Measurements from ENCODE around the gene RB1. TPM values are rescaled to one million over a fixed set of nuclear protein-coding genes. Genes with fewer than 3 reads are reported as not detected.

The RB1 gene
- total and polyA plus RNA-seq, 7 experiments from 2014 or later = 12.1 to 37.1 (median 18.5) TPM

DNA sequence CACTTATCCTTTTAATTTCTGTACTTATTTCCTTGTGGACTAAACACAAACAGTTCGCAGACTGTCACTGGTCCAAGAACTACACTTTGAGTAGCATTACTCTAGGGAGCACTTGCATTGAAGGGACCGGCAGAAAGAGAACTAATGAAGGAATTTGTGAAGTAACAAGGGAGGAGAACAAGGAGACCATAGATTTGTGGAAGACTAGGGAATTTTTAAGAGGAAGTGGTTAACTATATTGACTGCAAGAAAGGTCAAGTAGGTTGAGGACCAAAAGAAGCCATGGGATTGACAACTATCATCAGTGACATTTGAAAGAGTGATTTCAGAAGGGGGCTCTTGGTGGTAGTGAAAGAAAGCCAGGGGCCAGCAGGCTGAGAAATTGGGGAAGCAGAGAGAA lies 4.0 kb upstream of the RB1 start:
- Histone ChIP-seq H3K36me3 (ENCODE audit: control insufficient read depth in 2 of 3, insufficient read depth in 3 of 3, low read length in 3 of 3) (no peaks in the 10 kb centered on the region), H3K4me3 (ENCODE audit: low read length) (no peak overlapping the region), H3K4me1 (ENCODE audit: control insufficient read depth in 2 of 2, insufficient read depth in 2 of 2, low read length in 2 of 2) (peaks cover 0 to 4% of the 10 kb centered on the region in 2 donors), H3K27me3 (ENCODE audit: control insufficient read depth in 2 of 2, insufficient read depth in 2 of 2, low read length in 2 of 2) (no peaks in the 10 kb centered on the region), H3K9me3 (ENCODE audit: control insufficient read depth in 2 of 3, low read length in 3 of 3) (no peaks in the 10 kb centered on the region), H3K27ac (ENCODE audit: low read depth, low read length) (no peak overlapping the region)
- H3K4me1 Mint-ChIP-seq = peaks cover 8 to 16% (median 14%) of the 10 kb centered on the region in 7 donors
- H3K36me3 Mint-ChIP-seq = peaks cover 0 to 21% (median 4%) of the 10 kb centered on the region in 5 donors
- ATAC-seq (no peak), DNase-seq (no peak)
- POLR2A ChIA-PET = interaction anchor here (1.1 to 1.4 kb wide), 2 partner anchors 17 to 205 kb away, joined by 3 to 4 read pairs; partner anchors contain the start of gene MED4
- no peaks in the 10 kb centered on the region for H3K27me3 Mint-ChIP-seq
- CTCF ChIA-PET = no interaction called here
- H3K27ac Mint-ChIP-seq = peak overlapping the region in 3 of 9 donors; percentile 14 to 32 (median 26)
- peaks cover 0 to 2% (median 0%) of the 10 kb centered on the region in 11 donors for H3K9me3 Mint-ChIP-seq
- H3K4me3 Mint-ChIP-seq = no peak overlapping the region
- intact Hi-C loops (cut with micrococcal nuclease) = no loop called here

DNA sequence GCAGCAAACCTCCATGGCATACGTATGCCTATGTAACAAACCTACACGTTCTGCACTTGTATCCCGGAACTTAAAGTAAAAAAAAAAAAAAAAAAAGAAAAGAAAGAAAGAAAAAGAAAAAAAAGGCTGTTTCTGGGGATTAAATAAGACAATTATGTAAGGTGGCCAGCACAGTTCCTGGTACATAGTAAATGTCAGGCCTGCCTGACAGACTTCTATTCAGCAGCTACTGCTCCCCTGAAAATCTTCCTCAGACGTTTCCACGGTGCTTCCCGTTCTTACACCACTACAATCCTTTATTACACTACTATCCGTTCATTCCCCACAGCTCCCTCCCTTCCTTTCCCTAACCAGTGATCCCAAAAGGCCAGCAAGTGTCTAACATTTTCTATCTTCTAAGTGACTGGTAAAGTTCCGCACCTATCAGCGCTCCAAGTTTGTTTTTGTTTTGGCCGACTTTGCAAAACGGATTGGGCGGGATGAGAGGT lies 636 bp upstream of the RB1 start:
- peak overlapping the region; percentile 99 for H3K27ac ChIP-seq (ENCODE audit: low read depth, low read length)
- peak overlapping the region; percentile 76 to 99 (median 94) for H3K4me3 Mint-ChIP-seq
- H3K27me3 Mint-ChIP-seq = no peaks in the 10 kb centered on the region
- H3K36me3 Mint-ChIP-seq = peaks cover 0 to 25% (median 5%) of the 10 kb centered on the region in 5 donors
- peak overlapping the region; percentile 85 for H3K4me3 ChIP-seq (ENCODE audit: low read length)
- peaks cover 0 to 4% (median 0%) of the 10 kb centered on the region in 11 donors for H3K9me3 Mint-ChIP-seq
- H3K9me3 ChIP-seq (ENCODE audit: control insufficient read depth in 2 of 3, low read length in 3 of 3) = no peaks in the 10 kb centered on the region
- H3K36me3 ChIP-seq (ENCODE audit: control insufficient read depth in 2 of 3, insufficient read depth in 3 of 3, low read length in 3 of 3) = no peaks in the 10 kb centered on the region
- DNase-seq (no peak), ATAC-seq (peak; percentile 4)
- H3K4me1 Mint-ChIP-seq = peaks cover 16 to 43% (median 40%) of the 10 kb centered on the region in 7 donors
- H3K27ac Mint-ChIP-seq = peak overlapping the region; percentile 93 to 98 (median 96)
- intact Hi-C loops (cut with micrococcal nuclease) = loop anchor here (1.0 to 10.0 kb wide), 20 partner anchors 20 to 1490 kb away; partner anchors contain the start of genes ITM2B (in 2 of the 2), MED4 (in 2 of the 2), CAB39L (in 1 of the 2) and CYSLTR2 (in 1 of the 2)
- ChIA-PET CTCF (interaction anchor here (0.7 to 1.6 kb wide), 5 partner anchors 32 to 208 kb away, joined by 3 to 4 read pairs (median 3); partner anchors contain the start of genes ITM2B and MED4), POLR2A (interaction anchor here (0.7 to 2.4 kb wide), 15 partner anchors 8 to 230 kb away, joined by 3 to 10 read pairs (median 4); partner anchors contain the start of genes ITM2B, MED4 and RCBTB2)
- H3K4me1 ChIP-seq (ENCODE audit: control insufficient read depth in 2 of 2, insufficient read depth in 2 of 2, low read length in 2 of 2) = peaks cover 10 to 15% of the 10 kb centered on the region in 2 donors
- no peaks in the 10 kb centered on the region for H3K27me3 ChIP-seq (ENCODE audit: control insufficient read depth in 2 of 2, insufficient read depth in 2 of 2, low read length in 2 of 2)

DNA sequence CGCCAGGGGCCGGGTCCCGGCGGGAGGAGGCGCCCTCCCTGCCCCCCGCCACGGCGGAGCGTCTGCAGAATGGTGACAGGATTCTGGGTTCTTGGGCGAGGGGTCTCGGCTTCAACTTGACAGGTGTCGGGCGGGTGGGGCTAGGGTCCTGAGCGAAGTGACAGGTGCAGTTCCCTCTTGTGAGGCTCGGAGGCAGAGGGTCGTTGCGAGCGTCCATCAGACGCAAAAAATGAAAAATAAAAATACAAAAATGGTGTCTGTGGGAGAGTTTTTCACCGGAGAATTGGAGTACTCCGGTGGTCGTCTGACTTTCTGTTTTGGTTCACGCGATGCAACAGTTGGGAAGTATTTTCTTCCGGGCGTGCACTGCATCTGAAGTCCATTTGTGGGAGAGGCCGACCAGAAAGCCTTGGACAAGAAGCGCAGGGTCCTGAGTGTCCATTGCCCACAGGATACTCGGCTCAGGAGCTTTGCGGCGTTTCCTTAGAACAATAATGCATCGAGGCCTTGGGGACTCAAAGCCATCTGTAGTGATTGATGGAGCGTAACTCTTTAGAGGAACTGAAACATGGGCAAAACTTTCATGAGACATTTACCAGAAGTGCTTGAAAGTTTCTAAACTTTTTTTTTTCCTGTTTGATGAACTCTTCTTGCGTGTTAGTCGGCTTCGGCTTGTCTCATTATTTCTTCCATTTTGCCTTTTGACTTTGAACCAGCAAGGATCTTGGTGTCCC lies 759 bp downstream of the RB1 start:
- peaks cover 16 to 52% (median 43%) of the 10 kb centered on the region in 7 donors for H3K4me1 Mint-ChIP-seq
- no peaks in the 10 kb centered on the region for H3K36me3 ChIP-seq (ENCODE audit: control insufficient read depth in 2 of 3, insufficient read depth in 3 of 3, low read length in 3 of 3)
- intact Hi-C loops (cut with micrococcal nuclease) = loop anchor here (1.0 to 10.0 kb wide), 11 partner anchors 16 to 1280 kb away; partner anchors contain the start of genes CAB39L (in 1 of the 2), CYSLTR2 (in 1 of the 2), FNDC3A (in 1 of the 2) and LPAR6 (in 1 of the 2)
- peak in 7 of 9 donors; percentile 28 to 62 (median 47) for DNase-seq
- H3K4me3 Mint-ChIP-seq = peak overlapping the region; percentile 76 to 99 (median 94)
- no peaks in the 10 kb centered on the region for H3K27me3 ChIP-seq (ENCODE audit: control insufficient read depth in 2 of 2, insufficient read depth in 2 of 2, low read length in 2 of 2)
- peak overlapping the region; percentile 99 for H3K27ac ChIP-seq (ENCODE audit: low read depth, low read length)
- H3K27ac Mint-ChIP-seq = peak overlapping the region; percentile 93 to 98 (median 97)
- peaks cover 0 to 4% (median 0%) of the 10 kb centered on the region in 11 donors for H3K9me3 Mint-ChIP-seq
- no peaks in the 10 kb centered on the region for H3K27me3 Mint-ChIP-seq
- H3K4me1 ChIP-seq (ENCODE audit: control insufficient read depth in 2 of 2, insufficient read depth in 2 of 2, low read length in 2 of 2) = peaks cover 10 to 15% of the 10 kb centered on the region in 2 donors
- peak overlapping the region; percentile 85 for H3K4me3 ChIP-seq (ENCODE audit: low read length)
- ChIA-PET POLR2A (interaction anchor here (0.7 to 2.3 kb wide), 7 partner anchors 11 to 149 kb away, joined by 3 to 7 read pairs (median 5); no protein-coding TSS in a partner anchor), CTCF (no interaction called here)
- ATAC-seq = peak; percentile 31
- no peaks in the 10 kb centered on the region for H3K9me3 ChIP-seq (ENCODE audit: control insufficient read depth in 2 of 3, low read length in 3 of 3)
- H3K36me3 Mint-ChIP-seq = peaks cover 0 to 26% (median 5%) of the 10 kb centered on the region in 5 donors

DNA sequence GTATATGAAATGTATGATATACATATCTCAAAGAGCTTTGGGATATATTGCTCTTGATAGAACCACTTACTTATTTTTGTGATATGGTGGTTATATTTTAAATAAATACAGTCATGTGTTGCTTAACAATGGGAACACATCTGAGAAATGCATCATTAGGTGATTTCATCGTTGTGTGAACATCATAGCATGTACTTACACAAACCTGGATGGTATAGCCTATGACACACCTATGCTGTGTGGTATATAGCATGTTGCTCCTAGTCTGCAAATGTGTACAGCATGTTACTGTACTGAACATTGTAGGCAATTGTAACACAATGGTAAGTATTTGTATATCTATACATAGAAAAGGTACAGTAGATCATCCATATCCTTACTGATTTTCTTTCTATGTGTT lies 7.7 kb downstream of the RB1 start:
- ATAC-seq (no peak), DNase-seq (no peak)
- Histone ChIP-seq H3K27me3 (ENCODE audit: control insufficient read depth in 2 of 2, insufficient read depth in 2 of 2, low read length in 2 of 2) (no peaks in the 10 kb centered on the region), H3K9me3 (ENCODE audit: control insufficient read depth in 2 of 3, low read length in 3 of 3) (no peaks in the 10 kb centered on the region), H3K27ac (ENCODE audit: low read depth, low read length) (no peak overlapping the region), H3K4me1 (ENCODE audit: control insufficient read depth in 2 of 2, insufficient read depth in 2 of 2, low read length in 2 of 2) (peaks cover 0 to 10% of the 10 kb centered on the region in 2 donors), H3K4me3 (ENCODE audit: low read length) (no peak overlapping the region), H3K36me3 (ENCODE audit: control insufficient read depth in 2 of 3, insufficient read depth in 3 of 3, low read length in 3 of 3) (no peaks in the 10 kb centered on the region)
- peaks cover 15 to 73% (median 57%) of the 10 kb centered on the region in 7 donors for H3K4me1 Mint-ChIP-seq
- no peak overlapping the region for H3K4me3 Mint-ChIP-seq
- H3K27ac Mint-ChIP-seq = no peak overlapping the region
- H3K27me3 Mint-ChIP-seq = no peaks in the 10 kb centered on the region
- no peaks in the 10 kb centered on the region for H3K9me3 Mint-ChIP-seq
- intact Hi-C loops (cut with micrococcal nuclease) = no loop called here
- ChIA-PET POLR2A (no interaction called here), CTCF (no interaction called here)
- H3K36me3 Mint-ChIP-seq = peaks cover 0 to 27% (median 17%) of the 10 kb centered on the region in 5 donors

DNA sequence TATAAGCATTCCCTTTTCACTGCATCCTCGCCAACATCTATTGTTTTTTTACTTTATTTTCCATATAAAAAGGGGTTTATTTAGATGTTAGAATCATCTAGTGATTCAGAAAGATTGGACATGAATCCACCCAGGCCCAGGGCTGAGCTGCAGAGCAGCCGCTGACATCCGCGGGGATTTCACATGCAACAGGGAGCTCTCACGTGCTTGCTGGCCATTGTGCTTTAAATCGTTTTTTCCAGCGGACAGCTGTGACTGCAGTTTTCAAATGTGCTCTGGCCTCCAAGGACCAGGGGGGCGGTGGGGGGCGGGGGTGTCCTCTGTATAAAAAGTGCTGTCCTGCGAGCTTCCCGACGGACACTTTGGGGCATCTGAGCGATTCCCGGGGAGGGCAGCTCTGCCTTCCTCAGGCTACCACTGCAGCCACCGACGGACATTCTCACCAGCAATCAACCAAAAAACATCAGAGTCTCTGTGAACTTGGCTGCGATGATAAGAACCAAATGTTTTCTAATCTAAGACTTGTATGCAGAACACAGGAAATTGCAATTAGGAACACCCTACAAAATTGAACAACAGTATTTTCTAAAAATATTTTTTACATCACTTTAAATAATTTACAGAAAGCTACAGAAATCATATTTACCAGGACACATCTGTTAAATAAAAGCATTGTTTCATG lies 12.6 kb downstream of the RB1 start:
- H3K36me3 Mint-ChIP-seq = peaks cover 5 to 51% (median 14%) of the 10 kb centered on the region in 5 donors
- ATAC-seq = no peak

More for the DNA sequence above, 12.6 kb downstream of the RB1 start:
- Histone ChIP-seq H3K27ac (ENCODE audit: low read depth, low read length) (no peak overlapping the region), H3K36me3 (ENCODE audit: control insufficient read depth in 2 of 3, insufficient read depth in 3 of 3, low read length in 3 of 3) (peaks cover 0 to 8% (median 0%) of the 10 kb centered on the region in 3 experiments), H3K4me3 (ENCODE audit: low read length) (no peak overlapping the region), H3K27me3 (ENCODE audit: control insufficient read depth in 2 of 2, insufficient read depth in 2 of 2, low read length in 2 of 2) (no peaks in the 10 kb centered on the region), H3K9me3 (ENCODE audit: control insufficient read depth in 2 of 3, low read length in 3 of 3) (no peaks in the 10 kb centered on the region), H3K4me1 (ENCODE audit: control insufficient read depth in 2 of 2, insufficient read depth in 2 of 2, low read length in 2 of 2) (peaks cover 0 to 6% of the 10 kb centered on the region in 2 donors)
- CTCF ChIA-PET = no interaction called here
- H3K9me3 Mint-ChIP-seq = peaks cover 0 to 3% (median 0%) of the 10 kb centered on the region in 11 donors
- no peak for DNase-seq
- intact Hi-C loops (cut with micrococcal nuclease) = no loop called here
- H3K4me3 Mint-ChIP-seq = peak overlapping the region in 1 of 10 donors; percentile 69
- H3K27ac Mint-ChIP-seq = peak overlapping the region in 5 of 9 donors; percentile 12 to 53 (median 14)
- H3K4me1 Mint-ChIP-seq = peaks cover 16 to 46% (median 38%) of the 10 kb centered on the region in 7 donors
- POLR2A ChIA-PET = no interaction called here
- H3K27me3 Mint-ChIP-seq = peaks cover 0 to 7% (median 0%) of the 10 kb centered on the region in 5 donors

Data from naive thymus-derived CD4-positive, alpha-beta T cell (primary cell).